HL-60/S4 treated with retinoic acid at 250 ng/mL for 4 days and 3 days (cell line): ENCODE measurements around the gene PHACTR1.

Source experiments
- in situ Hi-C: fragments of 300-500 bp; cut with MboI; formaldehyde crosslinking; loops from 2 replicates; pipeline ENCODE4 v1.7.0; 2022; ENCODE audit warnings: low sequenced_read_pairs

The PHACTR1 gene

DNA sequence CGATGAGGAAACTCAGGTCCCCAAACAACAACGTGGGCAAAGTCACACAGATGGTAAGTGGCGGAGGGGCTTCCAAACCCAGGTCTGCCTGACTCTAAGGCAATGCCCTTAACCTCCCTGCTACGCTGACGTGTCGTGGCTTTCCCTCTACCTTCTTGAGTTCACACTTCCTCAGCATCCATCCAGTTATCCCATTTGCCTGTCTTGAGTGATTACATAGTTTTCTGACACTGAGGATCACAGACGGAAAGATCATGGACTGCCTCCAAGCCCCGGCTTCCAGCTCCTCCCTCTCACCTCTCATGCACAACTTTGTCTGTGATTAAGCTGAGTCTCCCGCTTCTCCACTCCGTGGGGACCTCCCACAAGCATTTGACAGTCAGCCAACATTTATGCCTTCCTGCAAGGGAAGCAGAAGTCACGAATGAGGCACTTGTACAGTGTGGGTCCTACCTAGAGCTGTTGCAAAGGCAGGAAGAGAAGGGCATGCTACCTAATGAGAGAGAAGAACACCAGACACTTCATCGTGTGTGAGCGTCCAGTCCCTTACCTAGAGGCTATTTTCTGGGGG lies 578.0 kb downstream of the PHACTR1 start:
- in situ Hi-C loops, result no loop called here

DNA sequence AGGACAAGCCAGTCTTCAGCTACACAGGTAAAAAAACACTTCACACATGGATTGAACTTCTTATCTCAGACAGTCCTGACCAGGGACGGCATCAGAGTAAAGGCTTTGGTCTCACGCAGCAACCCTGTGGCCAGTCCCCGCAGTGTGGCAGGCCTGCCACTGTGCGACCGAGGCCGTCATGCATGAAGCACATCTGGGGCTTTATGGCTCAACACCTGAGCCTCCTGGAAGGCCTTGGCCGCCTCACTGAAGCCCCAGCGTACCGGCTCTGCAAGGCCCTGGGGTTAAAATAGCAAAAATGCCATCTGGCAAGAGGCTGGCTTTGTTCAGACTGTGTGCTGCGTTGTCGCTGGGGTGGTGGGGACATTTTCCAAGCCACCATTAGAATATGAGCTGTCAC lies 579.0 kb downstream of the PHACTR1 start:
- in situ Hi-C loops, result no loop called here

DNA sequence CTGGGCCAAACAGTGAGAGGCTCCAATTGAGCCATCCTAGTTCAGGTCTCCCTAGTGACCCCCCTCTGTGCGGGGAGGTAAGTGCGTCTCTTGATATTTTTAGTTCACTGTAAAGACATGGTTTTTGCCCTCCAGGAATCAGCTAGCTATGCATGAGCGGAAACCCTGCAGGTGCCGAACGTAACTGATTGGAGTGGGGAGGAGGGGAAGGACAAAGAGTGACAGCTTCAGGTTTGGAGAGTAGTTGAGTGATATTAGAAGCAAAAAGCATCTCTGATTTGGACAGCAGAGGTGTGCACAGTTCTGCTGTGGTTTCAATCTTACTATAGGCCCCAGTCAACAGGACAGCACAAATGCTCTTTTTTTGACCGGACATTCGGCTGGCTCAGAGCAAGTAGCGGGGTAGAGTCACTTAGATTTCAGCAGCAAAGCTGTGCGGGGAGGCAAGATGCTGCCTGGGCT lies 580.0 kb downstream of the PHACTR1 start:
- in situ Hi-C loops, result no loop called here

DNA sequence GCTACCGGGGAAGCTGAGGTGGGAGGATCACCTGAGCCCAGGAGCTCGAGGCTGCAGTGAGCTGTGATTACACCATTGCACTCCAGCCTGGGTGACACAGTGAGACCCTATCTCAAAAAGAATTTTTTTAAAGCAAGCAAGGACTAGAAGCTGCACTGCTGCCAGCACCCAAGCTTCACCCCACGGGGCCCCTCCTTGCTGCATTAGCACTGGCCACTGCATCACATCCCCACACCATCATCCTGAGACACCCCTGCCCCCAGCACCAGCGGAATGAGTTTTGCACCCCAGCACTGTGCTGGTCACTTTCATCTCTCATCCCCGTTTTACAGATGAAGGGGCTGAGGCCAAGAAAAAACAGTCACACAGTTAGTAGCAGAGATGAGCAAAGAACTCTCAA lies 580.8 kb downstream of the PHACTR1 start:
- in situ Hi-C loops, result no loop called here

DNA sequence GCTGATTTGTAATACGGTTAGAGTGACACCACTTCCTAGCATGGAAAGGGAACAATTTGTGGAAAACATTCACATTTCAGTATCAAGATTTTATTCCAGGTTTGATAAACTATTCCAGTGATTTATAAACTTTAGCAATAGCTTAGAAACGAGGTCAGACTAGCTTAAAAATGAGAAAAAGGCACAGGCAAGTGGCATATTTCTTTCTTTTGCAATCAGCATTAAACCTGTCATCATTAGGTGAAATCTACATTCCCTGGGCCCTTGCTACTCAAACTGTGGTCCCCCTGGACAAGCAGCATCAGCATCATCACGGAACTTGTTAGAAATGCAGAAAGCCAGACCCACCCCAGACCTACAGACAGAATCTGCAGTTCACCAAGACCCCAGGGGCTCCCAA lies 581.9 kb downstream of the PHACTR1 start:
- in situ Hi-C loops, result no loop called here

DNA sequence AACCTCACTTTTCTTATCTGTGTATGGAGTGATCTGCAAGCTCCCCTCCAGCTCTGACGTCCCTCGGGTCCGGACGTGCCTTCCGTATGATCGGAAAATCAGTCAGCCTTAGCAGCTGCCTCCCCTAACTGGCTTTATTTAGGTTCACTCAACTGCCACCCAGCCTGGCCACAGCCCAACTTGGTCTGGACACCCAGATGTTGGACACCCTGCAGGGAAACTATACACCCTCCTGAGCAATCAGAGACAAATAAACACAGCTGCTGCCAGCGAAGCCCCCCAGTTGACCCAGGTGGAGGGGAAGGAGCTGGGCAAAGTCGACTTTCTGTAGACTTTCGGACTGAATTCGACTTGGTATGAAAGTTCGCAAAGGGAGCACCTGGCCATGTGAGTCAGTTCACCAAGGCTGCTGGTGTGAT lies 582.8 kb downstream of the PHACTR1 start:
- in situ Hi-C loops, result no loop called here

DNA sequence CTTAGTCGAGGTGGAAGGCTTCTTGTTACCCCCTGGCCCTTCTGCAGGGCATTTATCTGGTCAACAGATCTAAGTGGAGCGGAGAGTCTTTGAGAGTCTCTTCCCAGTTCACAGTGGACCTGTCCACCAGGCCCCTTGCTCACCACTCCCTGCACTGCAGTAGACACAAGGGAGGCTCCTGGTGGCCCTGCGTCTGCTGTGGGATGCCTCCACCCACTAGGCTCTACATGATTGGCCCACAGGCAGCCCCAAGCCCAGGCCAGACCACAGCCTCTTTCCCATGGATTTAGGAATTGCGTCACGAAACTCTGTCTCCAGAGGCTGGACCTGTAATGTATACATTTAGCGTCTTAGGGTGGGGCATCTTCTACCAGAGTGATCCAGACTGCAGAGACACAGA lies 583.4 kb downstream of the PHACTR1 start:
- in situ Hi-C loops, result no loop called here

DNA sequence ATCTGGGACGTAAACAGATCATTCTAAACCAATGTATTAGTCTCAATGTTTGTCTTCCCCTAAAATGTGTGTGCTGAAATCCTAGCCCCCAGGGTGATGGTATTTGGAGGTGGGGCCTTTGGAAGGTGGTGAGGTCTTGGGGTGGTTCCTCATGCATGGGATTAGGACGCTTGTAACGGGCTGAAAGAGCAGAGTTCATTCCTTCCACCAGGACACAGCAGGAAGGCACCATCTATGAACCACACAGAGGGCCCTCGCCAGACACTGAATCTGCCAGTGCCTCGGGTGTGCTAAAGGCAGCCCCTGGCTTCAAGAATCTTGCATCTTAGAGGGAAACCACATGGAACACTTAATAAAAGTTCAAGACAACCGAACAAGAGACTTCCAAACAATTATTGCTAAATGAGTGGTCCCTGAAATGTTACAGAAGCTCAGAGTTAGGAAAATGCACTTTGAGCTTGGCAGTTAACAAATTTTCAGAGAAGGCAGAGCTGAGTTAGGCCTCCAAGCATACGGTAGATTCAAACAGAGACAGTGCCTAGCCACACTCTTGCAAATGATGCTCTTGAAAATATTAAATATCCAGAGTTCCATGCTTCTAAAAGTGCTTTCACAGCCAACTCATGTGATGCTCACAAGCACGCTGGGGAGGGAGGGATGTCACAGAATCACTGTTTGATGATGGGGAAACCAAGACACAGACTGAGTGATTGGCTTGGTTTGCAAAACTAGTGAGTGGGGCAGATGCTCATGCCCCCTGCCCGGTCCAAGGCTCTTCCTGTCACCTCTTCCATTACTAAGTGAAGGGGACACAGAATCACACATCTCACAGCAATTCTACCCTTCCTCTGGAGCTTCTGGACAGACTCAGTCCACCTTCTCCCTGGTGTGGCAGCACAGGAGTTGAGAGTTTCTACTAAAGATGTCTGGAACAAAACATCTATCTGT lies 584.4 kb downstream of the PHACTR1 start:
- in situ Hi-C loops, result no loop called here

DNA sequence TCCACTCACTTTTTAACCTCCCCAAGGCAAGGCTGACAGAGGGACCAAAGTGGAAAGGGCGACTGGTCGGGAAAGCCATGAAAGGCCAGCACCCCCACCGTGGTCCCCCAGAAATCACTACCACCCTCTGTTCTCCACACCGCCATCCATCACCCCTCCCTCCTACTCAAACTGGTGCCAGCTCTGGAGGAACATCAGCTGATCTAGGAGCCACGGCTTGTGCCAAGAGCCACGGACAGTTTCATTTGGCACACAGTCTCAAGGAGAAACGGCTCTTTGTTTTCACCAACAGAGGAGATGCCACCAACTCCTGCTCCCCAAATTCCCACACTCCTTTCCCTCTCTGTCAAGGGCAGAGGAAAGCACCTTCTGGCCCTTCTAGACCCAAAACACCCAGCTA lies 585.7 kb downstream of the PHACTR1 start:
- in situ Hi-C loops, result no loop called here

DNA sequence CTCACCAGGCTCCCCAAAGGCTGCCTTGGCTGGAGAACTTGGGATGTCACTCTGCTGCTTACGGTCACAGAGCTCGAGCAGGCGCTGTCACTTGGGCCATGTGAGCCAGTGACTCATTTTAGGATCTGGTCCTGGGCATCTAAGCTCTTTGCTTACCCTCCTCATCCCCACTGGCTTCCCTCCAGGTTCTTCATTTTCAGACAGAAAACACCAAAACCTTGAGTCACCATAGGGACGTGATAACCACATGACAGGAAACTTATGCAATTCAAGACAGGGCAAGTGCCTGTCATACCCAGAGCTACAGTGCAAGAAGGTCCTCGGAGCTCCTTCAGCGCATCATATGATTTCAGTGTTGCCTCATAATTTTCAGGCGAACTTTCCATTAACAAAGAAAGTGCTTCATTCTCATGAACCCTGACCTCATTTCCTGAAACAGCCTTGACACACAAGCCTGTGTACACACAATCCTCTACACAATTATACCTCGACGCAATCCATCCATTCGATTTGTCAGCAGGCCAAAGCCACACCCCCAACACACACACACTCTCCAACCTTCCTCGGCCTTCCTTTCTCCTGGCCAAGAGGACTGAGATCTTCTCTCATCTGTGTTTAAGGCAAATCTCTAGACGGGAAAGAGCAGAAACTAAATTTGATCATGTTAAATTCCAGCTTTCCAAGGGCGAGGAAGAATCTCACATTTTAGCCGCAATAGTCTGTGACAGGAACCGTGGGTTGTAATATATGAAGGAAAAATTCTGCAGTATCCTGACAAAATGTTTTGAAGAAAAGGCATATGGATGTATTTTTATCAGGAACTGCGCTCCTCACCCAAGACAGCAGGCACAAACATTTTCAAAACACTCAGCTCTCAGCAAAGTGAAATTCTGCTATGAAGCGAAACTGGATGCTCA lies 586.4 kb downstream of the PHACTR1 start:
- in situ Hi-C loops, result no loop called here

DNA sequence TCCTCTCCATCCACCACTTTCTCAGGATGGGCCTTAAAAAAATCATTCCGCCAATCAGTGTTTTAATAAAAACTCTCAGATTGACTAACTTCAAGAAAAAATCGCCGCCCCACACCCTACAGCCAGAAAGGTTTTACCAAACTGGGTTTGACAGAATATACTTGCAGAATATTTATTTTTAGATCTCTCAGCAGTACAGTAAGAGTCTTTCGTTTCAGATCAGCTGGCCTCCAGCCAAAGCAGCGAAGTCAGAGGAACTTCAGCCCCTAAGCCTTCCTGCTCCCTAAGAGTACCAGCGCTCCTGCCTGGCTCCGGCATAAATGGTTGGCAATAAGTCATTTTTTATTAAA lies 587.1 kb downstream of the PHACTR1 start:
- in situ Hi-C loops, result no loop called here

DNA sequence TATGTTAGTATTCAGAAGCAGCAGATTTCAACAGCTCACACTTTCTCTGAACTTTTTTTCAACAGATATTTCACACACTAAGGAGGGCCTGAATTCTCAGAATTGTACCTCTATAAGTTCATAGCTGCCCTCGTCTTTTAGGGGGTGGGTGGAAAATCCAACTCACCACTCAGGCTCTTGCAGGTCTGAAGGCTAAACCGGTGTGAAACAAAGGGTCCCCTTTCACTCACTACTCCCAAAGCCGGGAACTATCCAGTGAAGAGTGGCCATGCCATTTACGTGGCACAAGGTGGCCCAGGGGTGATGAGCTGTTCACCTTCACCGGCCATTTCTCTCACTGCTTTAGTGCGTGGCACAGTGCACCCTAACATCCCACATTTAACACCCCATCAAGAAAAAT lies 587.5 kb downstream of the PHACTR1 start:
- in situ Hi-C loops, result no loop called here

DNA sequence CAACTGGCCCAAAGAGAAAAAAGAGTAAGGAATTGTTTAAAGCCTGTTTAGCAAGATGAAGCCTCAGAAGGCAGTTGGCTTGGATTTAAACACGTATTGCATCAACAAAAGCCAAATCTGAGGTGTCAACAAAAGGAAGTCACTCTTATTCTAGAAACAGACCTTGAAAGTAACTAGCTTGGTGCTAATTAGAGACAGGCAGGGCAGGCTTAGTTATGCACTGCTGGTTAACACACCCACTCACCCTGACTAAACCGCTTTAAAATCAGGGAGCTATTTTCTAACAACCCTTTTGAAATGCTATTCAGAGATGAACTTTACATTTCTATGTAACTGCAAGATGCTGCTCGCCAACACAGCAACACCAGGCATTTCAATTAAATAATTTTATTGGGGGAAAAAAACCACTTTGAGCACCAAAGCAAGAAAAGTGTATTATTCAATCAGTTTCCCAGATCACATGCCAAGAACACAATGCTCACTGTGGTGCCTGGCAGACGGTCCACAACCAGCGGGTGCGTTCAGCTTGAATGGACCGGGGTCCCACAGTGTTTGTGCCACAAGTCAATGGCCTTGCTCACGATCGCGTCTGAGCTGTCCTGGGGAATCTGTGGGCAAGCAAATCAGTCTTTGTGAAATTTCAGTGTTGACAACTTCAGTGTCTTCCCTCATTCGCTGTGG lies 588.2 kb downstream of the PHACTR1 start:
- in situ Hi-C loops, result no loop called here

DNA sequence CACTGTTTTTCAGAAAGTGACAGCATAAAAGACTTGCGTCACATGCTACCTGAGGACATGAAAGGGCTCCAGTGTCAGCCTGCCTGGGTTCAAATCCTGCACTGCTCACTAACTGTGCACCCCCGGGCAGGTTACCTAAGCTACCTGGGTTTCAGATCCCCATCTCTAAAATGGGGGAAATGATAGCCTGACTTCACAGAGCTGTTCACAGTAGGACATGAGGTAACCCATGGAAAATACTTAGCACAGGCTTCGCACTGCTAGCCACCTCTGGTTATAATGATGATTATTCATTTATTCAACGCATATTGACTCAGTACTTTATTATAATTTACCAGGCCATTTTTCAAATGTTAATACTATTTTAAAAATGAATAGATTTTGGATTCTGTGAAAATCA lies 588.7 kb downstream of the PHACTR1 start:
- in situ Hi-C loops, result no loop called here

DNA sequence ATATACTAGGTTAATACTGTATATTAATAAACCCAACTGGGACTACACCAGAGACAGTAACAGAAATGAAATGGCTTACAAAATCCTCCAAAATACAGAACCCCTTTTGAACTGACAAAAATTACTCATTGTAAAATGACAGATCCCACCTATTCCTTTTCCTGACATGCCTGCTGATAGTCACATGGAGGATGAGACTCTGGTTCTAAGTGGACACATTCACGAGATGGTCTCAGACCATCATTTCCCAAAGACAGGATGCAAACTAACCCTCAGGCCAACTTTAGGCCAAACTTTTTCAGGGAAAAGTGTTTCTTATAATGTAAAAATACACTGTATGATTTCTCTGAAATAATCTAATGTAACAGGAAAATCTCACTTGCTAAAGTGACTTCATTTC lies 589.2 kb downstream of the PHACTR1 start:
- in situ Hi-C loops, result no loop called here

DNA sequence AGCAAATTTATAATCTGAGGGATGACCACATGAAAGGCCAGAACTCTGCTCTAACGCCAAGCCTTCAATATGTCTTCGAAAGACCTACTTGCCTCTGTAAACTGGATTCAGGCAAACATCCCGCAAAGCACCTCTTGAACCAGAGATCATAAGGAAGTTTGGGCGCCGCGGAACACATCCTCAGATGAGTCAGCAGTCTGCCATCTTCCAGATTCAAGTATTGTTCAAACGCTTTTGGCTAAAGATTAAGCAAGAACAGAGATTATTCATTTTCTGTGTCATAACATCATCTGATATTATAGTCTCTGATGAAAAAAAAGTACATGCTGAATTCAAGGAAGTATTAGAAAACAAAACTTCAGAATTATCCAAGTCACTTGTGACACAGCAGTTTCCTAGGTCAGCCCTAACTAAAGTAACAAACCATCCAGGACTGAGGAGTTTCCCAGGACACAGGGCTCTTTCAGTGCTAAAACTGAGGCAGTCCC lies 591.0 kb downstream of the PHACTR1 start:
- in situ Hi-C loops, result no loop called here

DNA sequence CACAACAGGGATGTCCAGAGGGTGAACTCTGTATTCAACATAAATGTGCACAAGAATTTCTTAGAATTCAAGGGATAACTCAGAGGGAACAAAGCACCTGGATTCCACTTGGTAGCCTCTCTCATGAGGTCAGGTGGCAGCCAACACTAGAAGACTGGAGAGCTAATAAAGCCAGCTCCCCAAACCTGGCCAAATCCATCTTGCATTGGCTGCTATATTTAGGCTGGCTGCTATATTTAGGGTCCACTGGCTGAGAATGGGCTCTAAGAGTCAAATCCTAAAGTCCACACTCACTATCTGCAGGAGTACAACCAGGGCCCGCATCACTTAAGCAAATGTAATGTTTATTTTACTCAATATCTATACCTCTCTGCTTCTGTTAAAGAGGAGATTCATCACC lies 591.8 kb downstream of the PHACTR1 start:
- in situ Hi-C loops, result no loop called here

DNA sequence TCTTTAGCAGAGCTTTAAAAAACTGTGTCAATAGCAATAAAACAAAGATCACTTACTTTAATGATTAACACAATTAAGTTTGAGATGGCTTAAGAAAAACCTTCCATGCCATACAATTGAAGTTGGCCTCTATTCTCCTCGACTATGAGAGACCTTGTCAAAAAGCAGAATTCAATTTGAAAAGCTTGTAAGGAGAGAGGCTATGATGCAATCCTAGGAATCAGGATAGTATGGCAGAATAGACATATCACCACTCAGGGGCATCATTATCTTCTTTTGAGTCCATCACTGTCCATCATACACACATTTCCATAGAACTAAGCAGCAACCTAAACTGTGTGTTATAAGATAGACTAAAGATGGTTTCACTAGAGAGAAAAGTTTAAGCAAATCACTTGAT lies 594.6 kb downstream of the PHACTR1 start:
- in situ Hi-C loops, result no loop called here

DNA sequence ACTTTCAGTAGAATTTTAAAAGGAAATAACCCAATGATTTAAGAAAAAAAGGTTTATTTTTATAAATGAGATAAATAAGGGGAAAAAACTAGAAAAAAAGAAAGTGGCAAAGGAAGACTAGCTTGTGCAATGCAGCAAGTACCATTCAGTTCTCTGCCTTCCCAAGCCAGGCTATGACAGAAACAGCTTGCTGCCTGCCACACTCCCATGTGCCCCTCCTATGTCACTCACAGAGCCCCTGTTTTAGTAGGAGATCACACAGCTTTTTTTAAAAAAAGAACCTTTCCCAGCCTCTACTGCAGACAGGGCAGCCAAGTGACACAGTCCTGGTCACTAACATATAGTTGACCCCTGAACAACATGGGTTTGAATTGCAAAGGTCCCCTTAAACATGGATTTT lies 598.2 kb downstream of the PHACTR1 start:
- in situ Hi-C loops, result no loop called here

DNA sequence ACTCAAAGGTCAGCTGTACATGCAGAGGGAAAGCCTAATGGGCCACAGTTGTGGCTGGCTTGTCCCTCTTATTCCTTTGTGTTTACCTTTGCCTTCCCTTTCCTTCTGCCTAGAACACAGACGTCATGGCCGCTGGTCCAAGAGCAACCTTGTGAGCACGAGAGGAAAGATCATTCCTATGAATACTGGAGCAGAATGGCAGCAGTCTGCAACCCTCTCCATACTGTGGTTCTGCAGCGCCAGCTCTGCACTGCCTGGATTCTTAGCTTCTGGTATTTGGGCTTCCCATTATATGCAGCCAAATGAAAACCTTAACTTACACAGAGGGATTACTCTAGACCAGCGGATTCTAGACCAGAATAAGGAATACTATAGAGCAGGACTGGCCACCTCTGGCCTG lies 599.3 kb downstream of the PHACTR1 start:
- in situ Hi-C loops, result no loop called here

DNA sequence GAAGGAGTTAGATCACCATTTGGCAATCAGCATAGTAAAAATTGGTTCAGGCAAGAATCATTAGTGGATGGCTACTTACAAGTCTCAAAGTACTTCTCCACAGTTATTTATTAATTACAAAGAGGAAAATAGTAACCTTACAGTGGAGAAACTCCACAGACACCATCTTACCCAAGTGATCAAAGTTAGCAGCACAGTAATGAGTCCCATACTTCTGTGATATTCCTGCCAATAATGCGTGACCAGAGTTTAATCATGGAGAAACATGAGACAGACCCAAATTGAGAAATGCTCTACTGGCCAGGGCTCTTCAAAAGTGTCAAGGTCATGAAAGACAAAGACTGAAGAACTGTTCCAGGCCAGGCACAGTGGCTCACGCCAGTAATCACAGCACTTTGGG lies 602.3 kb downstream of the PHACTR1 start:
- in situ Hi-C loops, result no loop called here
